ENCODE measurements around the gene UBE4B.
A peak's percentile ranks its signal among the peaks of the same experiment; 100 is the strongest.
"Not testable (repeated sequence)": the region's sequence is repeated elsewhere in the genome, so short reads cannot be mapped to it uniquely, and the experiment has no call there.

The UBE4B gene

DNA sequence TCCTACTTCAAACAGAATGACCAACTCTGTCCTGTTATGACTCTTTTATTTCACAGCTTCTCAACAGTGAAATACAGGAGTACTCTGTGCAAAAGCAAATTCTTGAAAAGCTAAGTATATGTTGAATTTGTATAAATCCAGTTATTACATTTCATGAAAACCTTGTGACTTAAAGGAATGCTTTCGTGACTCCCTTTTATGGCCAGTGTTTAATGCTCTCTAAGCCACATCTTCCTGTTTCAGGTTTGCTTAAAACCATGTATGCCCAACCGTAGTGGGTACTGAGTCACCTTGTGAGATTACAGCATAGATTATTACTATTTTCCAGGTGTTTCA is 137.4 kb downstream of the UBE4B start:
- DNase-seq (ENCODE audit: low read depth in 1 of 2, low spot score in 1 of 2) = peak in 1 of 2 donors; percentile 27

DNA sequence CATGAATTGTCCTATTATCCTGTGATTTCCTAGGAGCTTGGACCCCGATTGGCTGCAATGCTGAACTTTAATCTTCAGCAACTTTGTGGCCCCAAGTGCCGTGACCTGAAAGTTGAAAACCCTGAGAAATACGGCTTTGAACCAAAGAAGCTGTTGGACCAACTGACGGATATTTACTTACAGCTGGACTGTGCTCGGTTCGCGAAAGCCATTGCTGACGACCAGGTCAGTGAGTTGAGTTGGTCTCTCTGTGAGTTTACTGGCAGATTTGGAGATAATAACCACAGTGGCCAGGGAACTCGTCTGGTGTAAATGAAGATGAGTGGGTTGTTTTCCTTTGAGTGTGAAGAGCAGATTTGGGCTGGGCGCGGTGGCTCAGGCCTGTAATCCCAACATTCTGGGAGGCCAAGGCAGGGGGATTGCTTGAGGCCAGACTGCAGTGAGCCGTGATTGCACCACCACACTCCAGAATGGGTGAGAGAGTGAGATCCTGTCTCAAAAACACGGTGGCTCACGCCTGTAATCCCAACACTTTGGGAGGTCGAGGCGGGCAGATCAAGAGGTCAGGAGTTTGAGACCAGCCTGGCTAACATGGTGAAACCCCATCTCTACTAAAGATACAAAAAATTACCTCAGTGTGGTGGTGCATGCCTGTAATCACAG is 138.5 kb downstream of the UBE4B start:
- DNase-seq (ENCODE audit: low read depth in 1 of 2, low spot score in 1 of 2) = no peak

DNA sequence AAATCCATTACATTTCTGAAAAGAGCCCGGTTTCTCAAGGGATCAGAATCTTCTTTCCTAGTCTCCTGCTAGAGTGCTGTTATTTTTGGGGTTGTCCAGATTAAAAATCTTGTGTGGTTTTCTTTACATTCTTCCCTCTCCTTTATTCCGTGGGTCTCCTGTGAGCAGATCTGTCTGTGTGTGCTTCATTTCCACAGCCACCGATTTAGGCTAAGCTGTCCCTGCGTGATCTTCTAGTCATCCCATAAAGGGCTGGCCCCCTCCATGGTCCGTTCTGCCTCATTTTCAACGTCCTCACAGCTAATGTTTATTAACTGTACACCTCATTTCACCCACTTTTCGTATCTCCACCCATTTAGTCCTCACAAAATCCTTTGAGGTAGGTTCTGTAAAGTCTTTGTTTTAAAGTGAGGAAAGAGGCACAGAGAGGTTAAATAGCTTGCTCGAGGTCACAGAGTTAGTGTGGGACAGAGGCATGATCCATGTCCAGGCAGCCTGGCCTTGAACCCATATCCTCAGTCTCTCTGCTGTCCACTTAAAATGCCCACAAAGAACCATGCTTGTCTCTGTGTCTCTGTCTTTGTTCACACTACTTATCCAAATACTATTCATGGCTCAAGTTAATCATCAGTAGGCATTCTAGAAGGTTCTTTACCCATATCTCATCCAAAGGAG is 139.4 kb downstream of the UBE4B start:
- DNase-seq (ENCODE audit: low read depth in 1 of 2, low spot score in 1 of 2) = no peak

DNA sequence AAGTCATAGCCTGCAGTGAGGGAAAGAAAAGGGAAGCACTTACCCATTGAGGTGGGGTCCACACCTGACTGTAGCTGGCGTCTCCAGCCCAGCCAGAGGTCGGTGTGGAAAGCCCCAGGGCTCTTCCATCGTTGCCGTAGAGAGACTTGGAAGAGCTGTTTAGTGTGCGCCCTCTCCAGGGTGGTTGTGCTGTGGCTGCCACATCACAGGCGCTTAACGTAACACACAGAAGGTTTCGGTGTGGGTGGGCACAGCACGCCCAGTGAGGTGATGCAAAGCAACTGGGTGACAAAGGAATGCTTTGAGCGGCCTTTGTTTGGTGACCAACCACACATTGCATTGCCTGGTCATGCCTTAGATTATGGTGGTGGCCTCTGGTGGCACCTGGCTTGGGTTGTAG is 140.8 kb downstream of the UBE4B start:
- DNase-seq (ENCODE audit: low read depth in 1 of 2, low spot score in 1 of 2) = no peak

DNA sequence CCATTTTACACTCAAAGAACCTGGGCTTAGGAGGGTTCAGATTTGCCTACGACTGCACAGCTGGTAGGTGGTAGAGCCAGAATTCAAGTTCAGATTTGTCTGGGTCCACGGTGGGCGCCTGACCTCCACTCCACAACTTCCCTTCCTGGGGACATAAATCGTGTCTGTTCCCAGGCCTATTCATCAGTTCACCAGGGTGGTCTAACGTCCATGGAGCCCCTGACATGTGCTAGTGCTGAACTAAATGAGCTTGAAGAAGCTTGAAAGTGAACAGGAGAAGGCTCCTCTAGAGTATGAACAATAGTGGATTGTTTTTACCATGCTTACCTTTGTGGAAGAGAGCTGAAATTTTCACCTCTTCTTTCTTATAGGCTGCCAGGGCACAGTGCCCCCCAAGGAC is 145.1 kb downstream of the UBE4B start:
- no peak for DNase-seq (ENCODE audit: low read depth in 1 of 2, low spot score in 1 of 2)

DNA sequence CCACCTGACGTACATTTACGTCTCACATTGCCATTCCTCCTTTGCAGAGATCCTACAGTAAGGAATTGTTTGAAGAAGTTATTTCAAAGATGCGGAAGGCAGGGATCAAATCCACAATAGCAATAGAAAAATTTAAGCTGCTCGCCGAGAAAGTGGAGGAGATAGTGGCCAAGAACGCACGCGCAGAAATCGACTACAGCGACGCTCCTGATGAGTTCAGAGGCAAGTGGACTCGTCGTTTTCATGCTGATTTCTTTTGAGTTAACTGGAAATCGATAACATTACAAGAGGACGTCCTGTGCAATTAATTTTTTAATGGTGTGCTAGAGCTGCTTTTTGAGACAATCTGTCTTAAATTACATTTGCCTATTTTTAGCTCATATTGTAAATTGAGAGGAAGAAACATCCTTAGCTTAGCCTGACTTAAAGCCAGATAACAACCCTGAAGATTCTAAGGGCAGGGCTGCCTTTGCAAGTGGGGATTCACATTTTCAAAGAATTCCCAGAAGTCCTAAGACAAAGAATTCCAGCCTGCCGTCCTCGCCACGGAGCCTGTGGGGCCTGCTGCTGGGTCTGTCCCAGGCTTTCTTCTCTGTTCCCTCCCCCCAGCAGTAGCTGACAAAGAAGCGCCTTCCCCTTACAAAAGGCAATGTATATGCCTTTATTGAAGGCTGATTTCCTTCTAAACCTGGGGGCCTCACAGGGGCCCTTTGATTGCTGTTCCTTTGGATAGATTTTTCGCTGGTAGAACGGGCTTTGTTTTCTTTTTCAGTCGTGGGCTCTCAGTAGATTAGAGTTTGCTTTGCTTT is 146.0 kb downstream of the UBE4B start:
- DNase-seq (ENCODE audit: low read depth in 1 of 2, low spot score in 1 of 2) = no peak

DNA sequence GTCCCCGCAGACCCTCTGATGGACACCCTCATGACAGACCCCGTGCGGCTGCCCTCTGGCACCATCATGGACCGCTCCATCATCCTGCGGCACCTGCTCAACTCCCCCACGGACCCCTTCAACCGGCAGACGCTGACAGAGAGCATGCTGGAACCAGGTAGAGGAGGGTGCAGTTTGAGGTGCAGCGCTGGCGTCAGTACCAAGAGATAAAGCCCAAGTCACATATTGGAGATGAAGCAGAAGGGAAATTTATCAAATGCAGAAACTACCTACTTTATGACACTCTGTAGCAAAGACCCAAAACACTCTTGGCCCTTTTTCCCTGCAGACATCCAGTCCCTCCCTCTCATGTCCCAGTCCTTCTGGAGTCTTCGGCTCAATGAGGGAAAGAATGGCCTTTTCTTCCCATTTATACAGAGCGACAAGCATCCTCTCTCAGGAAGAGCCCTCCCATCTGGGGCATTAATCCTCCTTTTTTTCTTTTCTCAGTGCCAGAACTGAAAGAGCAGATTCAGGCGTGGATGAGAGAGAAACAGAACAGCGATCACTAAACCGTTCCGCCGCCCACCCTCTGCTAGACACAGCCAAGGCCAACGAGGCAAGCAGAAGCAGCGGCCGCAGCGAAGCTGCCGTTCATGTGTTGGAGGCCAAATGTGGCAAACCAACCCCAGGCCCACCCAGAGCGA is 146.8 kb downstream of the UBE4B start:
- DNase-seq (ENCODE audit: low read depth in 1 of 2, low spot score in 1 of 2) = no peak

DNA sequence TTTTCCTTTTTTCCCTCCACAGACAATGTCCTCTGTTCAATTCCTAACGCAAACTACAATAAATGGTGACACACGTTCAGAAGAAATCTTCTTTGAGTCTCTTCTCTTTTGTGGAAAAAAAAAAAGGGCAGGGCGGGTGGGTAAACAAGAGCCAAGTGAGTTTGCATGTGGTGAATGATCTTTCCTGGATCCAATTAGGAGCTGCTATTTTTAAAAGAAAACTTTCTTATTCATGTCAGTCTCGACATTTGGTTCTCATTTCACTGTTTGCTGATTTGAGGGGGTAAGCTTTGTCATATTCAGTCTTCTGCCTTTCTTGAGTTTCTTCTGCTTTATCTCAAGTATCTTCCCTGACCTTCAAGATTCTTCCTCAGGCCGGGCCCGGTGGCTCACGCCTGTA is 148.4 kb downstream of the UBE4B start:
- DNase-seq (ENCODE audit: low read depth in 1 of 2, low spot score in 1 of 2) = no peak

DNA sequence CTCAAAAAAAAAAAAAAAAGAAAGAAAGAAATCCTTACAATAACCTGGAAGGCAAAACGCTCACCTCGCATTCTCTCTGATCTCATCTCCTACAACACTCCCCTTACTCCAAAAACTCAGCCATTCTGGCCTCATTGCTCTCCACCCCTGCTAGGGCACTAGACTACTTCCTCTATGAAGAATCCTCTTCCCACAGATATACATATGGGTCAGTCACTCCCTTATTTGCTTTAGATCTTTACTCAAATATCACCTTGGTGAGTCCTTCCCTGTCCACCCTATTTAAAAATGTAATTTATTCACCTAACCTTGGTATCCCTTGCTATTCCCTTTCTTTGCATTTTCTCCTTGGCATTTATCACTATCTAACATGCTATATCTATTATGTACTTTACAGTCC is 153.0 kb downstream of the UBE4B start:
- no peak for DNase-seq (ENCODE audit: low read depth in 1 of 2, low spot score in 1 of 2)

DNA sequence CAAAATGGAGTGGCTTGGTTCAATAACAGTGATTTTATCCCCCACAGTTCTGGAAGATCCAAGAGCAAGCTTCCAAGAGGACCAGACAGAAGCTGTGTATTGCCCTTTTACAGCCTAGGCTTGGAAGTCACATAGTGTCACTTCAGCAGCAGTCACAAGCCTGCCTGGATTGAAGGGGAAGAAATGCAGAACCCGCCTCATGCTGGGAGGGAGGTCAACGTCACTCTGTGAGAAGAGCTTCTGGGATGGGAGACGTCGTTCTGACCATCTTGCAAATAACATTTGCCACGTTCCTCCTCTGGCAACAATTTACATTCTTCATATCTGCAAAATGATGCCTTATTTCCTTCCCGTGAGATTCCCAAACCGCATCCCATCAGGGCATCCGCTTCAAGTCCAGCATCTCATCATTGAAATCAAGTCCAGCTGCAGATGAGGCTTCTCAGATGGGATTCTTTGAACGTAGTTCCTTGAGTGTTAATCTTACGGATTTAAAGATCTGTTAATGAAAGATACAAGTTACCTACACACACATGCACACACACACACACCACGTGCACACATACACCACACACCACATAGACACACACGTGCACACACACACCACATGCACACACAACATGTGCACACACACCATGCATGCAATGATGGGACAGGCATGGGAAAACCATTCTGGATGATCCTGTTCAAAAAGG is 153.7 kb downstream of the UBE4B start:
- no peak for DNase-seq (ENCODE audit: low read depth in 1 of 2, low spot score in 1 of 2)

DNA sequence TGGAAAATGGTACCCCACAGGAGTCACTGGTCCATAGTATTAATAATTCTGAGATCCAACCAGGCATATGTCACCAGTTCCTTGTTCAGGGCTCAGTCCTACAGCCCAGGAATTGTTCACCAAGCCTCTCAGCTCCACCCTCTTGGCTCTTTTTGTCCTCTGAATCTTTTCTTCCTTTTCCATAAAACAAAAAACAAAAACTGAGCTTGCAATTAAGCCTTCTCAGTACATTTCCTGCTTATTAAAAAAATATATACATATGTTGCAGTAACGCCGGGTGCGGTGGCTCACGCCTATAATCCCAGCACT is 154.2 kb downstream of the UBE4B start:
- DNase-seq (ENCODE audit: low read depth in 1 of 2, low spot score in 1 of 2) = no peak

DNA sequence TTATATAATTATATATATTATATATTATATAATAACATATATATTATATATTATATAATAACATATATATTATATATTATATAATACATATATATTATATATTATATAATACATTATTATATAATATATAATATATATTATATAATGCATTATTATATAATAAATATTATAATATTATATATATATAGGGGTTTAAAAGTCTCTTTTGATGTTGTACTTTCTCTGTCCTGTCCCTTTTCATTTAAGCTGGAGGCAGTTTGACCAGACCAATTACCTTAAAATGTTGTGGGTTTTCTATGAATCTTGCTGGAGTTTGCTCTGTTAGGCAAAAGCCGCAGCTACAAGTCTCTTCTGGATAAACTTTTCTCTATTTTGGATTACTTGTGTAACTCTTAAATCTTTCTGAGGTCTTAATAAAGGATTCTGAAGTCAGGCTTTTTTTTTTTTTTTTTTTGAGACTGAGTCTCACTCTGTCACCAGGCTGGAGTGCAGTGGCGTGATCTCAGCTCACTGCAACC is 155.4 kb downstream of the UBE4B start:
- no peak for DNase-seq (ENCODE audit: low read depth in 1 of 2, low spot score in 1 of 2)

DNA sequence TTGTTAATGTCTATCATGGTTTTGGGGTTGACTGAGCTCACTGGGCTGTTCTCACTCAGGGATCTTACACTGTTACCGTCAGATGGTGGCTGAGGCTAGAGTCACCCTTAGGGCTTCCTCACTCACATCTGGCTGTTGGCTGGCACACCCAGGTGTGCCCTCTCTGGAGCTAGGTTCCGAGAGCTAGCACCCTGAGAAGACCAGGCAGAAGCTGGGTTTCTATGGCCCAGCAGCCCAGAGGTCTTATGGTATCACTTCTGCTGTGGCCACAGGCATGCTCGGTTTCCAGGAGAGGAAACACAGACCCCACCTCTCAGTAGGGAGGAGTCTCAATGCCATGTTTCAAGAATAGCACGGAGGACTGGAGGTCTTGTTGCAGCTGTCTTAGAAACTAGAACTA is 156.9 kb downstream of the UBE4B start:
- DNase-seq (ENCODE audit: low read depth in 1 of 2, low spot score in 1 of 2) = no peak

DNA sequence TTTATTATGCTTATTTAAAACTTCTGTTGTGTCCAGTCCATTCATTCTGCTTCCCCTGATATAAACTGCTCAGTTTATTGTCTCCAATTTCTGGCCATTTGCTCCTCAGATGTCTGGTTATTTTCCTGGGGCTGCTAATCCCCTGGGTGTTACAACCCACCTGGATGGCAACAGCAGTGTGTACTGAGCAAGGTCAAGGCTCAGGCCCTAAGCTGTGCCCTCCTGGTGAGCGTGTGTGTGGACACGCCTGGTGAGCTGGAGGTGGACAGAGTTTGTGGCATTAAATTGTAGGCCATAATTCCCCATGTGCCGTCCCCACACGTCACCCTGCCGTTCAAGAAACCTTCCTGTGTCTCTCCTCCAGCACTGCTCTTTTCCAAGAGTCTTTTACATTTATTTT is 159.5 kb downstream of the UBE4B start:
- no peak for DNase-seq (ENCODE audit: low read depth in 1 of 2, low spot score in 1 of 2)

DNA sequence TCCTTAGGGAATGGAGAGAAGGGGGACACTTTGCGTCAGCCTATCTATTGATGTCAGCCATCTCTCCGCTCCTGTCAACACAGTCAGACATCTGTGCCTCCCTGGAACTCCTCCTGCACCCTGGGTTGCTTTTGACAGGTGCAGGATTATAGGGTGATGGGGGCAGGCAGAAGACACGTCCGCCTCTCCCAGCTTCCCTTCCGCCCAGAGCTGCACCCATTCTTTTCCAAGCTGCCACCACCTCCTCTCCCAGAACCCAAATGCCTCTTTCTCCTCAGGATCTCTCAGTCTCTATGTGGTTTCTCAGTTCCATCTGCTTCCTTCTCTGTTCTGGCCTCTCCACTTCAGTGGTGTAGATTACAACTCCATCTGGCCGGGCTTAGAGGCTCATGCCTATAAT is 160.5 kb downstream of the UBE4B start:
- no peak for DNase-seq (ENCODE audit: low read depth in 1 of 2, low spot score in 1 of 2)

DNA sequence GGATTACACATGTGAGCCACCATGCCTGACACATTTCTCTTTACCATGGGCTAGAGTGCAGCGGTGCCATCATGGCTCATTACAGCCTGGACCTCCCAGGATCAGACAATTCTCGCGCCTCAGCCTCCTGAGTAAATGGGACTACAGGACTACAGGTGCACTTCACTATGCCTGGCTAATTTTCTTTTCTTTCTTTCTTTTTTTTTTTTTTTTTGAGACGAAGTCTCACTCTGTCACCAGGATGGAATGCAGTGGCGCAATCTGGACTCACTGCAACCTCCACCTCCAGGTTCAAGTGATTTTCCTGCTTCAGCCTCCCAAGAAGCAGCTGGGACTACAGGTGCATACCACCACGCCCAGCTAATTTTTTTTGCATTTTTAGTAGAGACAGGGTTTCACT is 162.8 kb downstream of the UBE4B start:
- DNase-seq (ENCODE audit: low read depth in 1 of 2, low spot score in 1 of 2) = no peak

DNA sequence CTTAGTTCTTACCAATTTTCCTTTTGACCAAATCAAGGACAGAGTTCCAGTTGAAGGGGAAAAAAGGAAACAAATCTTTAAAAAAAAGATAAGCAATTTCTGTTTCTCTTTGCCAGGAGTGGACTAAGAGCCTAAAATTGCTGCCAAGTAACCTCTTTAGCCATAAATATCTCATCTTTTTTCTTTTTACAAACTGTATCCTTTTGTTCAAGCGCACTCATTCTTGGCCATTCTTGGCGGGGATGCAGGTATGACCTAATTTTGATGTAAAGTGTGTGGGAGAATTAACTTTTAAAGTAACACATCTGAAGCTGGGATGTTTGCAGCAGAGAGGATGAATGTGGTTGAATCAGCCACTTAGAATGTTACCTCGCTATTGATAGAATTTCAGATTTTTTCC is 164.2 kb downstream of the UBE4B start:
- DNase-seq (ENCODE audit: low read depth in 1 of 2, low spot score in 1 of 2) = no peak

DNA sequence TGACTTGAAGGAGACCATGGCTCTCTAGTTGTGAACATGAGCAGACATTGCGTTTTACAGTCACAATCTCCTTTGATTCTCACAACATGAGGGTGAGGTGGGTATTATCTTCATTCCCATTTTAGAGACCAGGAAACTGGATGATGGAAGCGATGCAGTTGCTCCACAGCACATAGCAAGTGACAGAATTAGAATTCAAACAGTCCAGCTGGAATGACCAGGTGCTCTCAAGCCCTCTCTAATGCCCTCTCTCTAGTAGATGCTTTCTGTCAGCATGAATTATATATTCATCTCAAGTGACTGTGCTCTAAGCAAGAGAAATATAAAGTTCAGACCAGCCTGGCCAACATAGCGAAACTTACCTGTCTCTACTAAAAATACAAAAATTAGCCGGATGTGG is 167.9 kb downstream of the UBE4B start:
- DNase-seq (ENCODE audit: low read depth in 1 of 2, low spot score in 1 of 2) = no peak

DNA sequence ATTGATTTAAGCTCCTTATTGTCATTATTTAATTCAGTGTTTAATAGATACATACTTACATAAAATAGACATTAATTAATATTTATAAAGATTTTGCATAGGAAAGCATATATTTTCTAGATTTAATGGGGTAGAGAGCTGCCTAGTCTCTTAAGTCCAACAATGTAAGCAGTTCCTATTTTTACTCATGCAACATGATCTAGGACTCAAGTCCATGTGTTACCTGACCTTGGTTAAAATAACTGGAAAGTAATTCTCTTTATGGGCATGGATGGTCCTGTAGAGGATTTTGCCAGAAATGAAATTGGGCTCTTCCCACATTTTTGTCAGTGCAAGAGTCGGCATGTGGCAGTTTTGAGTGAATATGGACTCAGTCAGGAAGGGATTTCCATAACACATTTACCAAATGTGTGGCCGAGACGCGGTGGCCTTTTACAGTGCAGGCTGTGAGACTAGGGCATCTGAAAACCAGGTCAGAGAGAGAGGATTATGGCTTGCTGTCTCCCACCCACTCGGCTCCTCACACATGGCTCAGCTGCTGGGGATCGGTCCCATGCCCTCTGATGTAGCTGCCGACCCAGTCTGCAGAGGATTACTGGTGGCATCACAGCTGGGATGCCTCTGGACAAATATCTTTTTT is 171.4 kb downstream of the UBE4B start:
- DNase-seq (ENCODE audit: low read depth in 1 of 2, low spot score in 1 of 2) = no peak

DNA sequence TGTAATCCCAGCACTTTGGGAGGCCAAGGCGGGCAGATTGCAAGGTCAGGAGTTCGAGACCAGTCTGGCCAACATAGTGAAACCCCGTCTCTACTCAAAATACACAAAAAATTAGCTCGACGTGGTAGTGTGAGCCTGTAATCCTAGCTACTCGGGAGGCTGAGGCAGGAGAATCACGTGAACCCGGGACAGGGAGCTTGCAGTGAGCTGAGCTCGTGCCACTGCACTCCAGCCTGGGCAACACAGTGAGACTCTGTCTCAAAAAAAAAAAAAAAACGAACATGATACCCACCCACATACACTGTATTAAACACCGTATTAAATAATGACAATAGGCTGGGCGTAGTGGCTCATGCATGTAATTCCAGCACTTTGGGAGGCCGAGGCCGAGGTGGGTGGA is 172.4 kb downstream of the UBE4B start:
- not testable (repeated sequence) for DNase-seq (ENCODE audit: low read depth in 1 of 2, low spot score in 1 of 2)

DNA sequence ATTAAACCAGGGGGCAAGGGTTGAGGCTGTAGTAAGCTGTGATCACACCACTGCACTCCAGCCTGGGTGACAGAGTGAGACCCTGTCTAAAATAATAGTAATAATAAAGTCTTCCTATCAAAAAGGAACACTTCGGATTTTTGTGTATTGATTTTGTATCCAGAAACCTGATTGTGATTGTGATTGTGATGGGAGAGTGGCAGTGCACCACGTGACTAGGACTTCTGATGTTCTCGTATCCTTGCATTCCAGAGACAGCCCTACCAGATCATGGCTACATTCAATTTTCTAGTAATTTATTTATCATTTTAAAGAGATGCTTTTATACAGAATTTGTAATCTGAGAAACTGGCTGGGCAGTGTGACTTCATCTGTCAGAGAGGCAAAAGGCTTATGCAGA is 175.1 kb downstream of the UBE4B start:
- DNase-seq (ENCODE audit: low read depth in 1 of 2, low spot score in 1 of 2) = no peak
